ENCODE data around the gene ATP8B3.

DNA sequence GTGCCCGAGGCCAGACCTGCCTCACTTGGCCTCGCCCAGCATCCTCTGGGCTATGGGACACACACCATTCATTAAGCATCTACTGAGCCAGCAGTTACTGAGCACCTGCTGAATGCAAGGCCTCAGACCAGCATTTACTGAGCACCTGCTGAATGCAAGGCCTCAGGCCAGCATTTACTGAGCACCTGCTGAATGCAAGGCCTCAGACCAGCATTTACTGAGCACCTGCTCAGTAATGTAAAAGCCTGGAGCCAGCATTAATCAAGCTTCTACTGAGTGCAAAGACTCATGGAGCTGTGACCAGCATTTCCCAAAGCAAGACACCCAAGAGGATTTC is 3.7 kb downstream of the ATP8B3 start:
- TF ChIP-seq, protein P1, sequence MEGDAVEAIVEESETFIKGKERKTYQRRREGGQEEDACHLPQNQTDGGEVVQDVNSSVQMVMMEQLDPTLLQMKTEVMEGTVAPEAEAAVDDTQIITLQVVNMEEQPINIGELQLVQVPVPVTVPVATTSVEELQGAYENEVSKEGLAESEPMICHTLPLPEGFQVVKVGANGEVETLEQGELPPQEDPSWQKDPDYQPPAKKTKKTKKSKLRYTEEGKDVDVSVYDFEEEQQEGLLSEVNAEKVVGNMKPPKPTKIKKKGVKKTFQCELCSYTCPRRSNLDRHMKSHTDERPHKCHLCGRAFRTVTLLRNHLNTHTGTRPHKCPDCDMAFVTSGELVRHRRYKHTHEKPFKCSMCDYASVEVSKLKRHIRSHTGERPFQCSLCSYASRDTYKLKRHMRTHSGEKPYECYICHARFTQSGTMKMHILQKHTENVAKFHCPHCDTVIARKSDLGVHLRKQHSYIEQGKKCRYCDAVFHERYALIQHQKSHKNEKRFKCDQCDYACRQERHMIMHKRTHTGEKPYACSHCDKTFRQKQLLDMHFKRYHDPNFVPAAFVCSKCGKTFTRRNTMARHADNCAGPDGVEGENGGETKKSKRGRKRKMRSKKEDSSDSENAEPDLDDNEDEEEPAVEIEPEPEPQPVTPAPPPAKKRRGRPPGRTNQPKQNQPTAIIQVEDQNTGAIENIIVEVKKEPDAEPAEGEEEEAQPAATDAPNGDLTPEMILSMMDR (IDR thresholded peaks at IDR 0.05) = no peak
- no peak for TF ChIP-seq POLR2A (IDR thresholded peaks at IDR 0.05)
